ENCODE measurements around the gene DHRSX. TPM values are rescaled to one million over a fixed set of nuclear protein-coding genes. Genes with fewer than 3 reads are reported as not detected.
A peak's percentile ranks its signal among the peaks of the same experiment; 100 is the strongest.
"Not testable (repeated sequence)": the region's sequence is repeated elsewhere in the genome, so short reads cannot be mapped to it uniquely, and the experiment has no call there.

The DHRSX gene
- 18.3 TPM for polyA plus RNA-seq (ENCODE audit: insufficient read length)

- DNase-seq = peak; percentile 51
Observed at GRCh38 chrX:2500803-2501558, at the start of gene DHRSX, which contains the start of gene ZBED1. TSS of gene DHRSX (minus strand) at chrX:2500976. CDS start at chrX:2500925, 51 bp downstream. TSS of gene ZBED1 (minus strand) at chrX:2500976. CDS start at chrX:2490719, 10,257 bp downstream.

GRCh38 chrX:2549876-2550275 lies 49.1 kb upstream of the DHRSX start:
- no peak for DNase-seq

GRCh38 chrX:2548711-2549423 lies 48.1 kb upstream of the DHRSX start:
- peak; percentile 32 for DNase-seq

- no peak for DNase-seq
Observed at GRCh38 chrX:2547736-2548135, 47.0 kb upstream of the DHRSX start.

GRCh38 chrX:2546496-2546895 lies 45.7 kb upstream of the DHRSX start:
- no peak for DNase-seq

GRCh38 chrX:2545144-2545543 lies 44.4 kb upstream of the DHRSX start:
- no peak for DNase-seq

- DNase-seq = peak; percentile 34
Observed at GRCh38 chrX:2542826-2543521, 42.2 kb upstream of the DHRSX start.

- no peak for DNase-seq
Observed at GRCh38 chrX:2541603-2542002, 40.8 kb upstream of the DHRSX start.

GRCh38 chrX:2540426-2540947 lies 39.7 kb upstream of the DHRSX start:
- no peak for DNase-seq

GRCh38 chrX:2539586-2539985 lies 38.8 kb upstream of the DHRSX start:
- DNase-seq = no peak

GRCh38 chrX:2538031-2538757 lies 37.4 kb upstream of the DHRSX start:
- DNase-seq = peak; percentile 66

- peak; percentile 65 for DNase-seq
Observed at GRCh38 chrX:2536974-2537373, 36.2 kb upstream of the DHRSX start.

- no peak for DNase-seq
Observed at GRCh38 chrX:2536141-2536540, 35.4 kb upstream of the DHRSX start.

GRCh38 chrX:2534261-2535021 lies 33.7 kb upstream of the DHRSX start:
- not testable (repeated sequence) for DNase-seq

- DNase-seq = no peak
Observed at GRCh38 chrX:2533424-2533823, 32.6 kb upstream of the DHRSX start.

- no peak for DNase-seq
Observed at GRCh38 chrX:2526390-2526789, 25.6 kb upstream of the DHRSX start.

GRCh38 chrX:2523911-2524310 lies 23.1 kb upstream of the DHRSX start:
- no peak for DNase-seq

- DNase-seq = no peak
Observed at GRCh38 chrX:2521927-2522386, 21.2 kb upstream of the DHRSX start.

GRCh38 chrX:2521092-2521926 lies 20.5 kb upstream of the DHRSX start:
- DNase-seq = no peak

- DNase-seq = no peak
Observed at GRCh38 chrX:2520539-2520938, 19.8 kb upstream of the DHRSX start.
